Measurements from ENCODE around the gene GHR.
"Not testable (repeated sequence)": the region's sequence is repeated elsewhere in the genome, so short reads cannot be mapped to it uniquely, and the experiment has no call there.

Gene GHR

DNA sequence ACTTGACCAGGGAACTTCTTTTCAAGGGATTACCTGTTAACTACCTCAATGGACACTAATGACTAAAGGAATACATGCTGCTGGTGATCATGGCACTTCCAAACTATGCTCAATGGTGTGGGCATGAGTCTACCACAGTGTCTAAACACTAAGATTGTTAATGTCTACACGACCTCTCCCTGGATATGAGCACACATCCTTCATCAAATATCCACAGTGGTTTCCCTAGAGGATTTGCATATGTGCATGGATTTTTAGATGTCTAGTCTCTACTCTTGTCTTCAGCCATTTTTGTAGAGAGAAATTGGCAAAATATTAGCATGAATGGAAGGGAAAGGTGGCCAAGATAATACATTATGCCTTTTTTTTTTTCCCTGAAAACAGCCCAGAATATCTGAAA is 220.1 kb downstream of the GHR start:
- DNase-seq (ENCODE audit: low read depth, low spot score) = no peak

DNA sequence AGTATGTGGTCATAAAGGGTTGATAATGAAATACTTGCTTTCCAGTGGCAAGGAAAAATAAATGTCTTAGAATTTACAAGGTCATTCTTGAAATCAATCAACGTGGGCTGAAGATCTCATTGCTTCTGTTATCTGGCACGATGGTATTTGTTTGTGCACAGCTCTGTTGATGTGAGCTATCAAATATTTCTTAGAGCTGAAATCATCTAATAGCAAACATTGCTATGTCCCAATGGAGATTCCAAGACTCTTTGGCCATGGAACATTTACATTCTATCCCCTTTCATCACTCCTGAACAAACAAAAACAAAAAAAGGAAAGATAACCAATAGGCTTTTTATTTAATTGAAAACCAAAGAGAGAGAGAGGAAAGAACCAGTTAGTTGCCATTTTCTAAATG is 221.9 kb downstream of the GHR start:
- no peak for DNase-seq (ENCODE audit: low read depth, low spot score)

DNA sequence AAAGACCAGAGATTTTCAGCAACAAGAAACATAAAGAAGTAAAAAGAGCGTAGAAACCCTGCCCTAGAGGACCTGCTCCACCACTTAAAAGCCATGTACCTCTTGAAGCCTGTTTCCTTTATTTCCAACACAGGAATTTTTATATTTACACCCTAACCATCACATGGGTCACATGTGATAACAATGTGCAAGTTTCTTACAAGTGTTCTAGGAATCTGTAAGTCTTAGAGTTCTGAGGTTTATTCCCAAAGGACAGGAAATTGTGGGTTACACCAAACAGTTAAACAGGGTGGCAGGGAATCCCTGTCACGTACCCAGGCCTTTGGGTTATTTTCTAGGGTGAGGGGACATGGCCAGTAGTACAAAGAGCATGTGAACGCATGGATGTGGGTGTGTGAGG is 224.8 kb downstream of the GHR start:
- DNase-seq (ENCODE audit: low read depth, low spot score) = no peak

DNA sequence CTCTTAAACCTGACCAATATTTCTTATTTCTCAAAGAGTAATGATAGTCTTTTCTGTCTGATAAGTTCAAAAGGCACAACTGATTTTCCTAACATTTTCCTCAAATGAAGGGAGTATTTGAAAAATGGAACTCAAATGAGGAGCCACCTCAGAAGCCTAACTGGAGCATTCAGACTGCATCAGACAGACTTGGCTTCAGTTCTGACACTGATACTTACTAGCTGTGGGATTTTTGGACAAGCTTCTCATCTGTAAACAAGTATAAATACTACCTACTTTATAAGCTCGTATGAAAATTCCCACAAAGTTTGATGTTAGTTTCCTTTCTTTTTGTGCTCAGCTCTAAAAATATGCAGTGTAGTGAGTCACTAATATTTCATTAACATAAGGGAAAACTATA is 225.7 kb downstream of the GHR start:
- no peak for DNase-seq (ENCODE audit: low read depth, low spot score)

DNA sequence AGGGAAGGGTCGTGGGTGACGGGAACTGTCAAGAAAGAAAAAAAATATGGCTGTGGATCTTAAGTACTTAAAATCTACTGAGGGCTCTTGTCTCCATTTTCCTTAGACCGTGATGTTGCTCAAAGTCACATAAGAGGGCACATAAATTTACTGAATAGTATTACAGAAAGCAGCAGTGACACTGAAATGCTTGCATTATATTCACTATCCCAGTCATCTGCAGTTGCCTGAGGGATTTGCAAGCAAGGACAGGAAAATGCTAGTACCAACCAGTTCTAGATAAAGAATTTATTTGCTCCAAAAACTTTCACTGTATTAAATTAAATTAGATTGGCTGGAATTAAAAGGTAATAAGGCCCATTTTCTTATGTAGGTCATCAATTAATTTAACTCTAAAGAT is 226.8 kb downstream of the GHR start:
- DNase-seq (ENCODE audit: low read depth, low spot score) = no peak

DNA sequence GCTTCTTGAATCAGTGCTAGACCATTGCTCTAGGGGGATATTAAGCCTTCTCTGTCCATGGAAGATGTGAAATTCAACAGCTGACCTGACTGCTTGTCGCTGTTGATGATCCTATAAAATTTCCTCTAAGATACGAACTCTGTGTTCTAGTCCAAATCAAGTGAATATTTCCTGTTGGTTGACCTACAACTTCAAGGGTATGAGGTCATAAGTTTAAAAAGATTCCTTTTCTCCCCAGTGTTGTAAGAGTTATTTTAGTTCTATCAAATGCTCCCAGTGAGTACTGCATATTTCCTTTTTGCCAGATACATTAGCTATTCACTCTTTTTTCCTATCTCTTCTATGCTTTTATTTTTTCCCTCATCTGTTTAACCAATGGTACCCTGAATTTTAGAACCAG is 230.5 kb downstream of the GHR start:
- DNase-seq (ENCODE audit: low read depth, low spot score) = no peak

DNA sequence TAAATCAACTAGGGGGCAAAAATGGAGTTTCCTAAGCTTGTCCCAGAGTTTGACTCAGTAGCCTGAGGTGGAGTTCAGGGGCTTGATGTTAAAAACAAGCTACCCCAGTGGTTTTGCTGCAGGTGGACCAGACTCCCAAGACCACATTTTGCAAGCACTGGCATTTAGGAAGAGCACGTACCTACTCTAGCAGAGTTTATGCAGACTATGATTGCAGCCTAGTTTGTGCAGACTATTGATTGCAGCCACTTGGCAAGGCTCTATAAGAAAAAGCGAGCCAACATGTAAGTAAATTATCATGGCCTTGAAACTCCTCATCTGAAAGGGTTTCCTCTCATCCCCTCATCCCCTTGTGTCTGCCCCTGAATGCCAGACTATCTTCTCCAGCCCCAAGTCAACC is 231.4 kb downstream of the GHR start:
- DNase-seq (ENCODE audit: low read depth, low spot score) = no peak

DNA sequence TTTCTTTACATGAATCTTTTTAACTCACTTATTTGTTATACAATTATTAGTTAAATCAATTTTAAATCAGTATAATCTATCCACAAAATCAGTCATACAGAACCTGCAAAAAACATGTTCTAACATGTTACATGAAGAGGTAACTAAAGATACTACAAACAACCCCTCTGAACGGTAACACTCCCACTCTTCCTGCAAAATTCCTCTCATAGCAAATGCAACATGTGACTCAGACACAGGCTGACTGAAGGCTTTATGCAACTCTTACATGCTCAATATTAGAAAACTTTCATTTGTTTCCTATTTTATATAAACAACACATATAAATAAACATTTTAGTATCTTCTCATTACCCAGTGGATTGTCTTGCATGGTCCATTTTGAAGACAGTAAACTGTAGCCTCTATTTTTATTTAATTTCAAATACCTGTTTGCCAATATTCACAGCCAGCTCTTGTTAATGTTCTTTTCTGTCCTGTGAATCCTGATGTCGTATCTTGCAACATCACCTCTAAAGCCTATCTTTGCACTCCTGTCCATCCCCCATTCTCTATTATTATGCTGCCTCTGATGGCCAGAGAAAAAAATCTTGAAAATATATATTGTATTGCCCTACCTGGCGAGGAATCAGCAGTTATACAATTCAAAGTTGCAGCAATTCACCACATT is 232.9 kb downstream of the GHR start:
- DNase-seq (ENCODE audit: low read depth, low spot score) = no peak

DNA sequence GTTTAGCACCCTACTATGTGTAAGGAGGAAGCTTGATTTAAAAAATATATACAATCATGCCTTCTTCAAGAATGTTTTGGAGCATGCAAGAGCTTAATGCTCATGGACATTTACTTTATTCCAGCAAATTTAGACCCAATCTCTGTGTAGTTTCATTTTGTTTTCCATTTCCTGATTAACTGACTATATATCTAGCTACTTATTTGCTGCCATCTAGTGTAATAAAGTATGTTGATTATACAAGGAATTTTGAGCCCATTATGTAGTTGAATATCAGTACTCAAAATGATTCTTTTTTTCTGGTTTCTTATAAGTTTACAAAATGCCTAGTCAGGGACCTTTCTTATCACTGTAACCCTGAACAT is 233.4 kb downstream of the GHR start:
- DNase-seq (ENCODE audit: low read depth, low spot score) = no peak

DNA sequence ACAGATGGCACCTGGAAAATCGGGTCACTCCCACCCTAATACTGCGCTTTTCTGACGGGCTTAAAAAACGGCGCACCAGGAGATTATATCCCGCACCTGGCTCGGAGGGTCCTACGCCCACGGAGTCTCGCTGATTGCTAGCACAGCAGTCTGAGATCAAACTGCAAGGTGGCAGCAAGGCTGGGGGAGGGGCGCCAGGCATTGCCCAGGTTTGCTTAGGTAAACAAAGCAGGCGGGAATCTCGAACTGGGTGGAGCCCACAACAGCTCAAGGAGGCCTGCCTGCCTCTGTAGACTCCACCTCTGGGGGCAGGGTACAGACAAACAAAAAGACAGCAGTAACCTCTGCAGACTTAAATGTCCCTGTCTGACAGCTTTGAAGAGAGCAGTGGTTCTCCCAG is 236.6 kb downstream of the GHR start:
- not testable (repeated sequence) for DNase-seq (ENCODE audit: low read depth, low spot score)

DNA sequence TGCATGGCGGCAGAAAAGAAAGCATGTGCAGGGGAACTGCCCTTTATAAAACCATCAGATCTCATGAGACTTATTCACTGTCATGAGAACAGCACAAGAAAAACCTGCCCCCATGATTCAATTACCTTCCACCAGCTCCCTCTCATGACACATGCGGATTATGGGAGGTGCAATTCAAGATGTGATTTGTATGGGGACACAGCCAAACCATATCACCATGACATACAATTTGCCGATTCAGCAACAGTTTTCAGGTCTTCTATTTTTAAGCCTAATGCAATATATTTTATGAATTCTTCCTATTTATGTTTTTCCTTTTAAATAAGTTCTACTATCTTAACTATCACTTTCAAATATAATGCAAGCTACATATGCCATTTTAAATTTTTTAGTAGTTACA is 242.6 kb downstream of the GHR start:
- no peak for DNase-seq (ENCODE audit: low read depth, low spot score)

DNA sequence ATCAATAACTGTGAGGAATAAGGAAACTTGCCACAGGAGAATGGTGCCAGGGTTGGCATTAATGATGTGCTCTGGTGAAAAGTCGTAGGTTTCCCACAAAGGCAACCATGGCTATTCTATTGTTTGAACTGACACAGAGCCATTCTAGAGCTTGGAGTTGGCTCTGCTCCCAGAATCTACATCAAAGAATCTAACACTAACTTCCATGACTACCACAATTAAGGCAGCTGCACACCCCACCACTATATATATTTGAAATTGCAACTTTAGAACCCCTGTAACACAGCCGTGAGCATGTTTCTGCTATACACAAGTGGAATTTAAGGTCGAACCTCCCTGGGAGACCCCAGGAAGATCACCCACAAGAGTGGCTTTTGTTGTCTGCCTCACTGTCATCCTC is 243.6 kb downstream of the GHR start:
- DNase-seq (ENCODE audit: low read depth, low spot score) = no peak

DNA sequence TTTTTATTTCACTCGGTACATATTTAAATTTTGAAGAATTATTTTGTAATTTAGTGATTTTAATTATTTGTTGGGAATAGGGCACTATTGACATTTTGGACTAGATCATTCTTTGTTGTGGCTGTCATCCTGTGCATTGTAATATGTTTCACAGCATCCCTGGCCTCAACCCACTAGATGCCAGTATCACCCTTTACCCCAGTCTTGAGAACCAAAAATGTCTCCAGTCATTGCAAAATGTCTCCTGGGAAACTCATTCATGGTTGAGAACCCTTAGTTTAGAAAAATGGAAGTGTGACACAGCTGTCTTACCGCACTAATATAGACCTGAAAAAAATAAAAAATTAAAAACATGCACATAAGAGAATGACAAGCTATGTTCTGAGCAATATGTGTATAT is 245.0 kb downstream of the GHR start:
- no peak for DNase-seq (ENCODE audit: low read depth, low spot score)

DNA sequence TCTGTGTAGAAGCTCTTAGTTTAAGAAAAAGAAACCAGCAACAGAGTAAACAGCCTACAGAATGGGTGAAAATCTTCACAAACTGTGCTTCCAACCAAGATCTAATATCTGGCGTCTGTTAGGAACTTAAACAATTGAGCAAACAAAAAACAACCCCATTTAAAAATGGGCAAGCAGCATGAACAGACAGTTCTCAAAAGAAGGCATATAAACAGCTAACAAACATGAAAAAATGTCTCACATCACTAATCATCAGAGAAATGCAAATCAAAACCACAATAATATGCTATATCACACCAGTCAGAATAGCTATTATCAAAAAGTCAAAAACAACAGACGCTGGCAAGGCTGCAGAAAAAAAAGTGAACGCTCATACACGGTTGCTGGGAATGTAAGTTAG is 249.7 kb downstream of the GHR start:
- DNase-seq (ENCODE audit: low read depth, low spot score) = no peak

DNA sequence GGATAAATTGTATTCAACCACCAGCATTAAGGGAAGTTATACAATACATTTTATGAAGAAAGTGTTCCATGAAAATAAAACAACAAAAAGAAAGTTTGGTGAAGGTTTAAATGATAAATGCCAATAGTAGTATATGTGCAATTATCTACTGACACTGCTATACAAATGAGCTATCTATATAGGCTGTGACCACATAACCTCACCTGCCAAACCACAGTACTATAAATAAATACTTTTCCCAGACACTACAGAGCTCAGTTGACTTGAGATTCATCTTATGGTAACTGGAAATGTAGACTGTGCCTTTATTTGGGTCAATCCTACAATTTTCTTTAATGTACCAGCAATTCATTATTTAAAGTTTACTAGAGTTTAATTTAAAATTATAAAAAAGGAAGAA is 252.4 kb downstream of the GHR start:
- DNase-seq (ENCODE audit: low read depth, low spot score) = no peak

DNA sequence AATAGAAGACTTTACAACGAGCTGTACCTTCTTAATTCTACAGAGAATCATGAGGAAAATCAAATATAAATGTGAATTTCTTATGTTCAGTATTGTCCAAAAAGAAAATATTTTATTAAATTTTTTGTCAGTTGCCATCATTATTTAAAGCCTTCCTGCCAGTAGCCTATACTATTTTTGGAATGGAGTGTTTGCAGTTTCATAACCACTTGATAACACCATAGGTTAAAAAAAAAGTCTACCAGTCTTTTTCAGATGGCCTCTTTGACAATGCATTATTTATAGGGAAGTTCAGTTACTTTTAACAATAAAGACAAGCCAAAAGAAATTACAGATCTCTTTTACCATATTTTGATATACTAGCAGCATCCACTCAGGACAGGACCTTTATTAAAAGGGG is 253.1 kb downstream of the GHR start:
- no peak for DNase-seq (ENCODE audit: low read depth, low spot score)

DNA sequence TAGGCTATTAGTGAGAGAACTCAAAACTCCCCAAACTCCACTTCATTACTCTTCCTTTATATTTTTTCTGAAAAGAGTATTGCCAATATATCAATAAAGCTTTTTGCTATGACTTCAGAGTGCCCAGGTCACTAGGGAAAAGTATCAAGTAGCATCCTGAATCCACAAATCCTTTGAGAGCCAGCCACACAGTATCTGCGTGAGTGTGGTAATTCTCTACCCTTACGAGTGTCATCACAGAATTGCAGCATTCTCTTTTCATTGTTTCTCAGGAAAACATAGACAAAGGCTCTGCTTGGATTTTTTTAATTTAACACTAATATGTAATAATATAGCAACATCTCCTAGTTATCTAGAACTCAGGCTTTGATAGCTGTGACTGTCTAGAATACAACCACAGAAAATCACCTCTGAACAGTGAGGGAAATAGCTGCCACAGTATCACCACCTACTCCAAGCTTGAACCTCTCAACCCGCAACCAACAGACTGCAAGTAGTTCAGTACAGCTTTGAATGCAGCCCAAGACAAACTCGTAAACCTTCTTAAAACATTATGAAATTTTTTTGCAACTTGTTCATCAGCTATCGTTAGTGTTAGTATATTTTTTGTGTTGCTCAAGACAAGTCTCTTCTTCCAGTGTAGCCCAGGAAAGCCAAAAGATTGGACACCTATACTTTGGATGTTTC is 254.1 kb downstream of the GHR start:
- DNase-seq (ENCODE audit: low read depth, low spot score) = no peak

DNA sequence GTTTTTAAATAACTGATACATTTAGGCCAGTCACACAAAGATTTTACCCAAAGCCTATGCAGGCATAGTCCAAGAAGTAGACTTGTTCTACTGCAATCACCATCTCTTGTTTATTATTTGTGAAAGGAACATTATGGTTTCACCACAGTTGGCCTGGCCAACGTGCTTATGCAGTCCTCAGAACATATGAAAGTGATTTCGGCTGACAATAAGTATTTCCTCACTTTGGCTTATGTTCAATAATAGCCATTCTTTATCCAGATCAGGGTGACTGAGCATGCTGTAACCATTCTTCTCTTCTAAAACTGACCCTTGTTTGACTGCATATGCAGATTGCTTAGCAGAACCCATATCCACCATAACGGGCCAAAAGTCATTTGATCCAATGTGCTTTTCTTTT is 256.8 kb downstream of the GHR start:
- DNase-seq (ENCODE audit: low read depth, low spot score) = no peak

DNA sequence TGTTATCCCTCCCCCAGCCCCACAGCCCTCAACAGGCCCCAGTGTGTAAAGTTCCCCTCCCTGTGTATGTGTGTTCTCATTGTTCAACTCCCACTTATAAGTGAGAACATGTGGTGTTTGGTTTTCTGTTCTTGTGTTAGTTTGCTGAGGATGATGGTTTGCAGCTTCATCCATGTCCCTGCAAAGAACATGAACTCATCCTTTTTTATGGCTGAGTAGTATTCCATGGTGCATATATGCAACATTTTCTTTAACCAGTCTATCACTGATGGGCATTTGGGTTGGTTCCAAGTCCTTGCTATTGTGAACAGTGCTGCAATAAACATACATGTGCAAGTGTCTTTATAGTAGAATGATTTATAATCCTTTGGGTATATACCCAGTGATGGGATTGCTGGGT is 261.8 kb downstream of the GHR start:
- DNase-seq (ENCODE audit: low read depth, low spot score) = not testable (repeated sequence)

DNA sequence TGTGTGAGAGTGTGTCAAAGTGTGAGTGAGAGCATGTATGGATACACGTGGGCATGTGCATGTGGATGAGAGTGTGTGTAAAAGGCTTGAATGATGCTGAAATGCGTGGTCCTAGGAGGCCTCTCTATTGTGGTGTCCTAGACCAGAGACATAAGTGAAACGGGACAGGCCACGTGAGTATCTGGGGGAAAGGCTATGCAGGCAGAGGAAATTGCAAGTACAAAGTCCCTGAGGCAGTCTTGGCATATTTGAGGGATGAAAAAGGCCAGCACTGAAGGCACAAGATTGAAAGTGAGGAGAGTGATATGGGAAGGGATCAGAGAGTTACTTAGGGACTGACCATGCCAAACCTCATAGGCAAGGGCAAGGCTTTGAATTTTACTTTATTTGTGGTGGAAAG is 266.2 kb downstream of the GHR start:
- DNase-seq (ENCODE audit: low read depth, low spot score) = no peak

DNA sequence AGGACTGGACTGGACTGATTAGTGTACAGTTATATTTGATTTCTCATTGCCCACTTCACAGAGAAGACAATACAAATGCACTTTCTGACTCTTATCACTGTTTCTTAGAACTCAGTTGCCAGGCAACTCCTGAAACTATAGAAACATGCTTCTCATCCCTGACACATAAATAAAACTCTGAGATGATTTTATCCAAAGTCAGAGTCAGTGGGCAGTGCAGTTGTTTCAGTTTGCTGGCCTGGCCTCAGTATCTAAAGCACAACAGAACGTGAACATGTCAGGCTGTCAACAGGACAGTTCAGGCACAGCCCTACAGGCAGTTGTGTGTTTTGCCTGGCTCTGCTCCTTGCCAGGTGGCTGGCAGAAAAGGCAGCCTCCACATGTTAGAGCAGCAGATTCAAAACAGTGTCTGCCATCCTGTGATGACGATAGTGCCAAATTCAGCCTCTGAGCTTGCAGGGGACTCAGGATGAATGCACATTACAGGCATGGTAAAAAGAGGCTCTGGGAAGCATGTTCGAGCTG is 268.2 kb downstream of the GHR start:
- DNase-seq (ENCODE audit: low read depth, low spot score) = no peak

DNA sequence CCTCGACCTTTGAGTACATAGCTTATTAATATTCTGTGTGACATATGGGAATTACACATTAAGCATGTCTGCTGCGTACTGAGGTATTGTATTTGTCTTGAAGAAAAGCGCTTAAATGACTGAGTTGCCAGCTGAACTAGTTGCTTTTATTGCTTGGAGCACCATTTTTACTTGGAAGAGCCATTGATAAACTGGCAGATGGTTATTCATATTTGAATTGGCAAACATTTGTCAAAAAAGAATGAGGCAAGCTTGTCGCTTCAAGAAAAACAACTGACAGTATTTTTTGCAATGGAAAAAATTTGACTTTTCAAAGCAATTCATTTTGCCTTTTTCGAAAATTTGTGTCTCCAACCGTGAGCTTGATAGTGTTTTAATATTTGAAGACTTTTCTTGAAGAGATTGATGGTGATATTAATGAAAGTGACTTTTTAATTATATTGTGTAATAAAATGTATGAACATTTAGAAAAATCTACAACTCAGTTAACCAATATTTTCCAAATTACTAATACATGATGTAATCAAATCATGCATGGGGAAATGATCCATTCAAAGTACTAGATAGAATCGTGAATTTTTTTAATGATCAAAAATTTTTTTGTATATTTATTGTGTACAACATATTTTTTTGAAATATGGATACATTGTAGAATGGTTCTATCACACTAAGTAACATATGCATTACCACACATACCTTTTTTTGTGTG is 278.3 kb downstream of the GHR start:
- no peak for DNase-seq (ENCODE audit: low read depth, low spot score)

DNA sequence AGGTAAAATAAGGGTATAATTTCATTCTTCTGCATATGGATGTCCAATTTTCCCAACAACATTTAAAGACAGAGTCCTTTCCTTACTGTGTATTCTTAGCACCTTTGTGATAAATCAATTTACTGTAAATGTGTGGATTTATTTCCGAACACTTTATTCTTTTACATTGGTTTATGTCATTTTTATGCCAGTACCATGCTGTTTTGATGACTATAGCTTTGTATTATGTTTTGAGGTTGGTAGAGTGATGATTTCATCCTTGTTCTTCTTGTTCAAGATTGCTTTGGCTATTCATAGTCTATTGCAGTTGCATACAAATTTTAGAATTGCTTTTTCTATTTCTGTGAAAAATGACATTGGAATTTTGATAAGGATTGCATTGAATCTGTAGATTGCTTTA is 280.0 kb downstream of the GHR start:
- no peak for DNase-seq (ENCODE audit: low read depth, low spot score)
